Common myeloid progenitor, CD34-positive (primary cell): ENCODE measurements around the gene SRC.

Experiments
- CTCF ChIA-PET: fragments of 350-600 bp; sonication (Branson Sonifier 250); formaldehyde crosslinking; loops from one replicate; lab custom pipeline; 2021; ENCODE audit warnings: antibody characterized with exemption; lab: Charles Lee
- POLR2A ChIA-PET: fragments of 350-600 bp; sonication (Branson Sonifier 250); formaldehyde crosslinking; loops from one replicate; lab custom pipeline; 2021; ENCODE audit warnings: antibody characterized with exemption; lab: Charles Lee
- DNase-seq, 3 donors: peaks; one replicate each; pipeline versions ENCODE4 v3.0.0 to v3.0.0-alpha.2; 2013
- H3K27ac ChIP-seq, 2 experiments: 1 replicate in 1 of 2; 2 replicates in 1 of 2; pipeline ENCODE4 v1.7.0; 2013; ENCODE audit warnings: inconsistent platforms in 2 of 2, low read length in 2 of 2, mild to moderate bottlenecking in 2 of 2, low read depth in 1 of 2, moderate library complexity in 1 of 2; ENCODE audit not compliant: severe bottlenecking in 2 of 2, insufficient read depth in 1 of 2, poor library complexity in 1 of 2
- H3K27me3 ChIP-seq, 5 experiments: replicated peaks in 2 of 5; 1 replicate in 3 of 5; 2 replicates in 2 of 5; pipeline versions ENCODE4 v1.6.1 to v1.7.0; 2013; ENCODE audit warnings: low read length in 4 of 5, mild to moderate bottlenecking in 2 of 5, moderate library complexity in 2 of 5, inconsistent platforms in 1 of 5; ENCODE audit not compliant: insufficient read depth in 5 of 5, control insufficient read depth in 4 of 5
- H3K36me3 ChIP-seq, 4 experiments: 1 replicate in 2 of 4; 2 replicates in 2 of 4; pipeline versions ENCODE4 v1.6.1 to v1.7.0; 2013; ENCODE audit warnings: low read length in 3 of 4, control low read depth in 1 of 4, mild to moderate bottlenecking in 1 of 4; ENCODE audit not compliant: control insufficient read depth in 4 of 4, insufficient read depth in 4 of 4
- H3K4me1 ChIP-seq, 4 experiments: 1 replicate in 3 of 4; 2 replicates in 1 of 4; pipeline versions ENCODE4 v1.6.1 to v1.7.1; 2013; ENCODE audit warnings: low read length in 3 of 4, mild to moderate bottlenecking in 3 of 4, control low read depth in 1 of 4, inconsistent platforms in 1 of 4, moderate library complexity in 1 of 4; ENCODE audit not compliant: control insufficient read depth in 4 of 4, insufficient read depth in 4 of 4; ENCODE audit errors: control extremely low read depth in 1 of 4
- H3K4me3 ChIP-seq, 7 experiments: 1 replicate in 4 of 7; 2 replicates in 3 of 7; pipeline versions ENCODE4 v1.5.1 to v1.7.0; 2013; ENCODE audit warnings: mild to moderate bottlenecking in 7 of 7, low read length in 6 of 7, moderate library complexity in 6 of 7, inconsistent platforms in 2 of 7, low read depth in 2 of 7, control low read depth in 1 of 7; ENCODE audit not compliant: insufficient read depth in 4 of 7, control insufficient read depth in 1 of 7; ENCODE audit errors: extremely low read depth in 1 of 7
- H3K9me3 ChIP-seq, 5 experiments: 1 replicate in 4 of 5; 2 replicates in 1 of 5; pipeline versions ENCODE4 v1.6.1 to v1.7.1; 2013; ENCODE audit warnings: low read length in 4 of 5, mild to moderate bottlenecking in 2 of 5, inconsistent platforms in 1 of 5, low read depth in 1 of 5, moderate library complexity in 1 of 5; ENCODE audit not compliant: control insufficient read depth in 4 of 5, insufficient read depth in 2 of 5; ENCODE audit errors: control extremely low read depth in 1 of 5
- WGBS: methylation state at CpG from one replicate; pipeline ENCODE4 v1.1.5; 2013; ENCODE audit not compliant: insufficient coverage; 5-methylcytosine and 5-hydroxymethylcytosine counted together

The SRC gene

GRCh38 chr20:37309290-37309689 lies 36.6 kb upstream of the SRC start:
- 98% methylated on average over 6 of the region's 6 CpGs for WGBS
- ChIA-PET CTCF (no interaction called here), POLR2A (no interaction called here)
- Histone ChIP-seq H3K36me3 (peaks cover 21 to 67% (median 47%) of the 10 kb centered on the region in 4 experiments), H3K9me3 (no peaks in the 10 kb centered on the region), H3K27ac (no peak overlapping the region), H3K4me3 (no peak overlapping the region), H3K27me3 (no peaks in the 10 kb centered on the region), H3K4me1 (peaks cover 0 to 6% (median 3%) of the 10 kb centered on the region in 4 experiments)
- DNase-seq = no peak

GRCh38 chr20:37309936-37310590 lies 35.9 kb upstream of the SRC start:
- no peak overlapping the region for H3K4me3 ChIP-seq
- WGBS = 97% methylated on average over 16 of the region's 16 CpGs
- ChIA-PET CTCF (no interaction called here), POLR2A (no interaction called here)
- peaks cover 21 to 66% (median 39%) of the 10 kb centered on the region in 4 experiments for H3K36me3 ChIP-seq
- H3K27ac ChIP-seq = no peak overlapping the region
- no peaks in the 10 kb centered on the region for H3K27me3 ChIP-seq
- DNase-seq = no peak
- peaks cover 0 to 14% (median 7%) of the 10 kb centered on the region in 4 experiments for H3K4me1 ChIP-seq
- H3K9me3 ChIP-seq = no peaks in the 10 kb centered on the region

GRCh38 chr20:37310951-37311350 lies 35.0 kb upstream of the SRC start:
- H3K4me1 ChIP-seq = peaks cover 0 to 22% (median 15%) of the 10 kb centered on the region in 4 experiments
- ChIA-PET POLR2A (interaction anchor here (0.7 kb wide), 1 partner anchor 32 kb away, joined by 3 read pairs; no protein-coding TSS in a partner anchor), CTCF (no interaction called here)

DNA sequence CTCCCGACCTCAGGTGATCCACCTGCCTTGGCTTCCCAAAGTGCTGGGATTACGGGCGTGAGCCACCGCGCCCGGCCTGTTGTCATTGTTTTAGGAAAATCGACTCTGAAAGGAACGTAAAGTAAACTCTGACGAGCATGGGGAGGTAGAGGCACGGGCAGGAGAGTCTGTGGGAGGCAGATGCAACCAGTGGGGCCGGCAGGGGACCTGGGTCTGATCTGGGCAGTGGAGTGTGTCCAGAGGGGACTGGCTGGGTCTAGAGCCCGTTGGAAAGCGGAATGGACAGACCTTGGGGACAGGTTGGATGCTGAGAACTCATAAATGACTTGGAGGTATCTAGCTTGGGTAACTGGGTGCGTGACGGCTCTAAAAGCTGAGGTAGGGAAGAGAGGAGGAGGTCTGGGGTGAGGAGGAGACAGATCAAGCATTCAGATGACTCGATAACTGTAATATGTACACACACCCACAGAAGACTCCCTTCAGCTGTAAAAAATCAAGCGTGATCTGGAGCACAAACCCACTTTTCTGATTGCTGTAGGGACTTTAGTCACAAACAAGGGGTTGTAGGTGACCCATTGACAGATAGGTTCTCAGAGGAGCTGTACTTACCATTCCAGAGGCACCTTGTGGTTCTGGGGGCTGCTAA lies 34.1 kb upstream of the SRC start:
- POLR2A ChIA-PET = interaction anchor here (0.7 to 0.8 kb wide), 2 partner anchors 32 to 74 kb away, joined by 3 to 4 read pairs; no protein-coding TSS in a partner anchor
- Histone ChIP-seq H3K4me3 (no peak overlapping the region), H3K36me3 (peaks cover 19 to 66% (median 35%) of the 10 kb centered on the region in 4 experiments), H3K4me1 (peaks cover 4 to 30% (median 24%) of the 10 kb centered on the region in 4 experiments), H3K9me3 (no peaks in the 10 kb centered on the region), H3K27me3 (no peaks in the 10 kb centered on the region), H3K27ac (no peak overlapping the region)
- 96% methylated on average over 12 of the region's 17 CpGs for WGBS
- DNase-seq = no peak
- CTCF ChIA-PET = interaction anchor here (1.1 to 3.4 kb wide), 4 partner anchors 9 to 36 kb away, joined by 3 to 13 read pairs (median 4); no protein-coding TSS in a partner anchor

More at GRCh38 chr20:37310951-37311350, 35.0 kb upstream of the SRC start:
- Histone ChIP-seq H3K4me3 (no peak overlapping the region), H3K27me3 (no peaks in the 10 kb centered on the region), H3K9me3 (no peaks in the 10 kb centered on the region), H3K36me3 (peaks cover 21 to 66% (median 38%) of the 10 kb centered on the region in 4 experiments), H3K27ac (no peak overlapping the region)
- whole genome bisulfite sequencing = 98% methylated on average over 11 of the region's 11 CpGs
- DNase-seq = no peak

GRCh38 chr20:37313546-37314091 lies 32.3 kb upstream of the SRC start:
- CTCF ChIA-PET = interaction anchor here (0.7 to 3.4 kb wide), 6 partner anchors 11 to 72 kb away, joined by 4 to 13 read pairs (median 6); no protein-coding TSS in a partner anchor
- Histone ChIP-seq H3K4me3 (no peak overlapping the region), H3K9me3 (no peaks in the 10 kb centered on the region), H3K27ac (no peak overlapping the region), H3K36me3 (peaks cover 14 to 69% (median 28%) of the 10 kb centered on the region in 4 experiments), H3K4me1 (peaks cover 6 to 48% (median 41%) of the 10 kb centered on the region in 4 experiments), H3K27me3 (no peaks in the 10 kb centered on the region)
- DNase-seq = no peak
- WGBS = 99% methylated on average over 8 of the region's 8 CpGs
- POLR2A ChIA-PET = interaction anchor here (0.5 to 0.6 kb wide), 2 partner anchors 141 to 1521 kb away, joined by 3 read pairs; no protein-coding TSS in a partner anchor

DNA sequence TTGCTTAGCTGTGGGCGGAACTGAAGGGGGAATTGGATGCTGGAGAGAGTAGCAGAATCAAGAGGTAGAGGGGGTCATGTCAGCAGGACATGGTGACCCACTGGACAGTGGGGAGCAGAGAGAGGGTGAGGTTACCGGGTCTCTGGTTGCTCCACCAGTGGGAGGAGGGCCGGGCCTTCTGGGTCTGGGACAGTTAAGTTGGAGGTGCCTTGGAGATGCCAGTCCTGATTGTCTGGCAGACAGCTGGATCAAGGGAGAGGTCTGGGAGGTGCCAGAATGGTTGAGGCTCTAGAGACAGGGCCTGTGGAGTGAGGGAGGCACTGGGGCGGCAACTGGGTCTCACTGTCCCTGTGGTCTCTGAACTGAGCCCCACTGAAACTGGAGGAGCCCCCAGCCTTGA lies 31.8 kb upstream of the SRC start:
- Histone ChIP-seq H3K27ac (peak overlapping the region in 1 of 2 experiments; percentile 82), H3K27me3 (no peaks in the 10 kb centered on the region), H3K9me3 (no peaks in the 10 kb centered on the region), H3K4me1 (peaks cover 6 to 51% (median 42%) of the 10 kb centered on the region in 4 experiments), H3K36me3 (peaks cover 12 to 64% (median 24%) of the 10 kb centered on the region in 4 experiments), H3K4me3 (no peak overlapping the region)
- CTCF ChIA-PET = interaction anchor here (0.6 to 3.4 kb wide), 5 partner anchors 12 to 71 kb away, joined by 3 to 13 read pairs (median 6); no protein-coding TSS in a partner anchor
- POLR2A ChIA-PET = interaction anchor here (0.5 to 0.6 kb wide), 2 partner anchors 140 to 1521 kb away, joined by 3 read pairs; no protein-coding TSS in a partner anchor
- 98% methylated on average over 4 of the region's 4 CpGs for WGBS
- DNase-seq = no peak
